Left ventricle myocardium superior (tissue), 1 donor: Measurements from ENCODE around the gene LSM3. TPM values are rescaled to one million over a fixed set of nuclear protein-coding genes. Genes with fewer than 3 reads are reported as not detected.
"Not testable (repeated sequence)": the region's sequence is repeated elsewhere in the genome, so short reads cannot be mapped to it uniquely, and the experiment has no call there.

Experiments
- ATAC-seq: fragments of 200-7000 bp; cut with Tn5 transposase; one replicate; pipeline ENCODE4 v1.9.1; 2020; ENCODE audit warnings: mild to moderate bottlenecking, moderate library complexity
- DNase-seq: peaks from one replicate; pipeline ENCODE4 v3.0.0-alpha.2; 2020
- intact Hi-C: fragments of 100-400 bp; cut with micrococcal nuclease; formaldehyde crosslinking; loops from one replicate; pipeline ENCODE4 v1.11.0; 2022
- total RNA-seq: library from RNA; stranded (reverse); fragmentation: NEBNext Ultra II Directional; extraction: Animal tissue kit (Norgen Biotek cat#: 25700); gene quantifications from one replicate; pipeline ENCODE4 v1.2.1, GENCODE V29; 2021
- donor health status: DM: no; HTN: yes; CAD: no; lungs with severe emphysema.

LSM3 gene
- total RNA-seq, 1 donor from 2014 or later, result 15.7 TPM

DNA sequence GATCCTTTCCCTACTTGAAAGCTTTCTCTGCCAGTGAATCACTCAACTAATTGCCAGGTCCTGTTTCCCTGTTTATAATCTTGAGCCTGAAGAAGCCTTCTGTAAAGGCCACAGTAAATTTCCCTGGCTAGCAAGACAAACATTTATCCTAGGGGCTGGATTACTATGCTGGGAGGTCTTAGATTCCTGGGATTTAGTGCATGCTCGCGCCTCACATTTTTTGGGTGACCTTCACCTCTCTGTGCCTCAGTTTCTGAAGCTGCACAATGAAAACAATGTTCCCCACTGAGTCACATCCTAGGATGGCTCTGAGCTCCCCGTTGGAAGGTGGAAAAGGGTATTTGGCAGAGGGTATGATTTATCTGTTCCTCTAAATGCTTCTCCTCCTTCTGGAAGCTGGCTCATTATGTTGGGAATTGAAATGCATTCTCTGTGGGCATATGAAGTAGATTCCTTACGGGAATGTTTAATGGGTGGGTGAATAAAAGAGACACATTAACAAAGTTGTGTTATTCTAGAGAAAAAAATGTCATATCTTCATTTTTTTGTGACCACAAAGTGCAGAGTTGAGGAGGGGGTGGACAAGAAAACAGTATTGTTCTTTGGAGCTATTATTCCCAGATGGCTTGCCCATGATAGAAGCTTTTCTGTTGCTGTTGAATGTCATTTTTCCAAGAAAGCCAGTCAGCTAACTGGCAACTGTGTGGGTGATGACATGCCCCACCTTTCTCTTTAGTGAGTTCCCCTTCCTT, 32.4 kb downstream of the LSM3 start:
- no peak for ATAC-seq
- no peak for DNase-seq
- intact Hi-C loops, result no loop called here

DNA sequence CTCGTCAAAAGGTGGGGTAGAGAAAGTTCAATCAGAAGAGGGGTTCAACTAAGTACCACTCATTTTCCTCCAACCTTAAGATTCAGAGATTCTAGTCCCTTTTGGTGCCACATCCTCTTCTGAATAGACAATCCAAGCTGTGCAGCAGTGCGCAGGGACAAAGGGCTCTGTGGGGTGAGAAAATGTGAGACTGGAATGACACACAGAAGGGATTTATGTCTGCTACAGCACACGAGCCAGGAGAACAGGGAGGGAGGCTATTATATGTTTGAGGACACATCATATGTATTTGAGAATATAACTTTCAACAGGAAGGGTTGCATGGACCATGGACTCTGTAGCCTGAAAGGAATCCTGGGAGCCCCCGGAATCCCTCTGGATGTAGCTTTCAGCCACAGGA, 33.0 kb downstream of the LSM3 start:
- intact Hi-C loops, result no loop called here
- ATAC-seq (no peak), DNase-seq (no peak)

DNA sequence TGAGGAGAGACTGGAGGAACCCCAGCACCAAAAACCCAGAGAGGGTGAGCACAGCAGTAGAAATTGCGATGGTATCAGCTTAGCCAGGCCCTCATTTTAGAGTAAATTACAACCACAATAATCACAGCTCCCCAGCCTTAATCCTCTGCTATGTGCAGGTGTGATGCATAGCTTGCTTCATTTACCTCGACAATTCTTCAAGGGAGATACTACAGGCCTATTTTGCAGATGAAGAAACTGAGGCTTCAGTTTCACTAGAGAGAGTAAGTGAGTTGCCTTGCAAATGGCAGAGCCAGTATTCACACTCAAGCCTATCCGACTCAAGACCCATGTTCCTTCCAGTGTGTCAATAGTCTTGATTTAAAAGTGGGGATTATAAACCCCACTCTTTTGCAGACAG, 33.4 kb downstream of the LSM3 start:
- DNase-seq, result no peak
- ATAC-seq, result no peak
- intact Hi-C loops, result no loop called here

DNA sequence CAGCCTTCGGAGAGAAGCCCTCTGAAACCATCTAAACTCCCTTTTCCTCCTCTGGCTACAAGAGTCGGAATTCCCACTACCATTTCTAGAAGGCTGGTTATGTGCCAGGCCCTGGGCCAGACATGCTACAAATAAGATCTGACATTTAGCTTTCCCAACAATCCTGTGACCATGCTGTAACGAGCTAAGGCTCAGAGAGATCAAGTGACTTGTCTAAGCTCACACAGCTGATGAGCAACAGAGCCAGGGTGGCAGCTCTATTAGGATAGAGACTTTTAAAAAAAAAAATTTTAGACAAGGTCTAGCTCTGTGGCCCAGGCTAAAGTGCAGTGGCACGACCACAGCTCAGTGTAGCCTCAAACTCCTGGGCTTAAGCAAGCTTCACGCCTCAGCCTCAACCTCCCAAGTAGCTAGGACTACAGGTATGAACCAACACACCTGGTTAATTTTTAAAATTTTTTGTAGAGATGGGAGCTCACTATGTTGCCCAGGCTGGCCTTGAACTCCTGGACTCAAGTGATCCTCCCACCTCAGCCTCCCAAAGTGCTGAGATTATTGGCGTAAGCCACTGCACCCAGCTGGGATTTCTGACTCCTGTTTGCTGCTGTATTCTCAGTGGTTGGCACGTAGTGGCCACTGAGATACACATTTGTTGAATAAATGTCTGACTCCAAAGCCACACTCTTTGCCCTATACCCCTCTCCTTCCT, 34.6 kb downstream of the LSM3 start:
- no peak for ATAC-seq
- intact Hi-C loops, result no loop called here
- no peak for DNase-seq

DNA sequence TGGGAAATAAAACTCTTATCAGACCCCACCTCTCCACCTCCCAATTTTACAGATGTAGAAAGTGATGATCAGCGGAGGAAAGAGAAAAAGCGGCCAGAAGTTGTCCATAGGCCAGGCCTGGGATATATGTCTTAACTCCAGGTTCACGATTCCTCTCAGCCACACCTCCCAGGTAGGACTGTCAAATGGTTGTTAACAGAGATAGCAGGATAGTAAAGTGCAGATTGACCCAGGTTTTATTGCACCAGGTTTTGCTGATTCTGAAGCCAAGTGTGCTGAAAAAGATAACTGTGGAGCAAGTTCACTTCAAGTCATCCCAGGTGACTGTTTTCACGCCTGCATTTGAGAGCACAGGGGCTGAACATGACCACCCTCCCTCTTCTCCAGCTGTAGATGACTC, 36.1 kb downstream of the LSM3 start:
- DNase-seq (no peak), ATAC-seq (no peak)
- intact Hi-C loops, result no loop called here

DNA sequence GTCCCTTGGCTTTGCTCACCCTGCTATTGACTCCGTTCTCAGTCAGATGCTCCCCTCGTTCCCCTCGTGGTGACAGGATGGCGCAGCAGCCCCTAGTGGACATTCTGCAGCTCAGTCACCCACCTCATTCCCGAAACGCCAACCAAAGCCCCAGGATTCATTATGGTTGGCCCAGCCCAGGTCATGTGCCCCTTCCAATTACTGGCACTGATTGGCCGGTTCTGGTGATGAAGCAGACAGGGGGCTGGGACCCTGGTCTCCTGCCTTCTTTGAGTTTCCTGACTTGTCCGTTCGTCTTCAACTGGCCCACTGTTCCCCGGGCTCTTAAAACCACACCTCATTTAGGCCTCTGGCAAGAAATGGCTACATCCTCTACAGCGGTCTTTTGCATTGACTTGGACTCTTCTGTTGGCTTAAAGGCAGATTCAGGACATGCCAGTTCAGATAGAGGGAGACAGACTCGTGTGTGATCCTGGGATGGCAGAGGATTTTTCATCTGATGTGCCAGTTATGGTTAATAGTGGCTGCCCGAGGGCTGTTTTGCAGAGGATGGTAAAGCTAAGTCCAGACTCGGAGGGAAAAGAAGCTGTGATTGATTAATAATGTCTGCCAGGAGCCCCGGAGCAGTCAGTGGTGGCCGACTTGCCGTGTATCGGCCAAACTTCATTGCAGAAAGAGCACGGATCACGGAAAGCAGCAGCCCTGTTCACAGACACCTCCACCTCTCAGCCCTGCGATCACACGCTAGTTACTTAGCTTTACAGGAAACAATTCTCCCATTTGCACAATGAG, 37.8 kb downstream of the LSM3 start:
- peak; percentile 35 for DNase-seq
- ATAC-seq, result peak; percentile 95
- intact Hi-C loops, result no loop called here

DNA sequence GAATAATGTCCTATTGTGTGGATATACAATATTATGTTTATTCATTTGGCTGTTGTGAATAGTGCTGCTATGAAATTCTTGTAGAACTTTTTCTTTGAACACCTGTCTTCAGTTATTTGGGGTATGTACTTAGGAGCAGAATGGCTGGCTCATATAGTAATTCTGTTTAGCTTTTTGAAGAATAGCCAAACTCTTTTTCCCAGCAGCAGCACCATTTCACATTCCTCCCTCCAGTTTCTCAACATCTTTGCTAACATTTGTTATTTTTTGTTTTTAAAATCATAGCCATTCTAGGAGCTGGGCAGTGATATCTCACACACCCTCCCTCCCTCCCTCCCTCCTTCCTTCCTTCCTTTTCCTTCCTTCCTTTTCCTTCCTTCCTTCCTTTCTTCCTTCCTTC, 39.7 kb downstream of the LSM3 start:
- no peak for DNase-seq
- intact Hi-C loops, result no loop called here
- no peak for ATAC-seq

DNA sequence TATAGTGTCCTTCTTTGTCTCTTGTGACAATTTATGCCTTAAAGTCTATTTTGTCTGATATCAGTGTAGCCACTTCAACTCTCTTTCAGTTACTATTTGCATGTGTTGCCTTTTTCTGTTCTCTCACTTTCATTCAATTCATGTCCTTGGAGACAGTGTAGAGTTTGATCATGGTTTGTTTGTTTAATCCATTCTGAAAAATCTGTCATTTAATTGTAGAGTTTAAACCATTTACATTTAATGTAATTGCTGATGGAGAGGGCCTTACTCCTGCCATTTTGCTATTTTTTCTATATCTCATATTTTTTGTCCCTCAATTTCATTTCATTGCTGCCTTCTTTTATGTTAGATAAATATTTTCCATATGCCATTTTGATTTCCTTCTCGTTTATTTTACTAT, 42.3 kb downstream of the LSM3 start:
- DNase-seq, result no peak
- intact Hi-C loops, result no loop called here
- no peak for ATAC-seq

DNA sequence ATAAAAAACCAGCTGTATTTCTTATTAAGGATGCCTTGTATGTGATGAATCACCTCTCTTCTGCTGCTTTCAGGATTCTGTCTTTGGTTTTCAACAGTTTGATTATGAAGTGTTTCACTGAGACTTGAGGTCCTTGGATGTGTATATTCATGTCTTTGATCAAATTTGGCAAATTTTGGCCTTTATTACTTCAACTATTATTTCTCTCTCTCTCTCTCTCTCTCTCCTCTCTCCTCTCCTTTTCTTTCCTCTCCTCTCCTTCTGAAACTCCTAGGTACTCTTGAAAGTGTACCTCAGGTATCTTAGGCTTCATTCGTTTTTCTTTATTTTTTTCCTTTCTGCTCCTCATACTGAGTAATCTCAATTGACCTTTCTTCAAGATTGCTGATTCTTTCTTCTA, 43.3 kb downstream of the LSM3 start:
- no peak for DNase-seq
- intact Hi-C loops, result no loop called here
- ATAC-seq, result no peak

DNA sequence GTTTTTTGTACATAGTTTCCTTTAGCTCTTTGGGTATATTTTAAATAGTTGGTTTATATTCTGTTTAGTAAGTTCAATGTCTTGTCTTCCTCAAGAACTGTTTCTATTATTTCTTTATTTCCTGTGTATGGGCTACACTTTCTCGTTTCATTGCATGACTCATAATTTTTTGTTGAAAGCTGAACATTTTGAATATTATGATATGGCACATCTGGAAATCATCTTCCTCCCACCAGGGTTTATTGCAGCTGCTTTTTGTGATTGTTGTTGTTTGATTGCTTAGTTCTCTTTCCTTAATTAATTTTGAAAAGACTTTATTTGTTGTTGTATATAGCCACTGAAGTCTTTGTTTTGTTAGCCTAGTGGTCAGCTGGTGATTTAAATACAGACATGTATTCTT, 43.8 kb downstream of the LSM3 start:
- intact Hi-C loops, result no loop called here
- ATAC-seq (peak; percentile 67), DNase-seq (no peak)

DNA sequence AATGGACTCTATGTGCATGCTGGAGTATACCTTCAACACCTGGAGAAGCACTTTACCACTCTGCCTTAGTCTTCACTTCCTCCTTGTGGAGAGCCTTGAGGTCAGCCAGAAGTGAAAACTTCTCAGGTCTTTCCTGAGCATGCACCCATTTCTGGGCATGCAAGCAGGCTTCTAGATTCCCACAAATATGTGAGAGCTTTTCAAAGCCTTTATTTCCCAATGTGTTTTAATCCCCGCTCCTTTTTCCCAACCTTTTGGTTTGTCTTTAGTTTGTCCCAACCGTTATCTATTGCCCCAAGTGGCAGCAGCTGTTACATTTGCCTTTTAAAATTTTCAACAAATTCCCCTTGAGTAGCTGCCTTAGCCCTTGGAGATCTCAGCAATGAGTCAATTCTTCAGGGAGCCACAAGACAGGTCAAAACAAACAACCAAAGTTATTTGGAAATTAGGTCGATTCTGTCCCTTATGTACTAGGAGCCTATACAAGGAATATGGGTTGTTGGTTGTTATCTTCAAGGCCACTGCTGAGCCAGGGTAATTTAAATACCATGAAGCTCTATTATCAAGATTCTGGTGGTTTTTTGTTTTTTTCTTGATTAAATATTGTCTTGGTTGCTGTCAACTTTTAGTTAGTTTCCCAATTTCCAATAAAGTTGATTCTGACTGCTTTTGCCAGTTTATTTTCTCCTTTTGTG, 44.4 kb downstream of the LSM3 start:
- intact Hi-C loops, result no loop called here
- DNase-seq, result no peak
- ATAC-seq, result peak; percentile 80

DNA sequence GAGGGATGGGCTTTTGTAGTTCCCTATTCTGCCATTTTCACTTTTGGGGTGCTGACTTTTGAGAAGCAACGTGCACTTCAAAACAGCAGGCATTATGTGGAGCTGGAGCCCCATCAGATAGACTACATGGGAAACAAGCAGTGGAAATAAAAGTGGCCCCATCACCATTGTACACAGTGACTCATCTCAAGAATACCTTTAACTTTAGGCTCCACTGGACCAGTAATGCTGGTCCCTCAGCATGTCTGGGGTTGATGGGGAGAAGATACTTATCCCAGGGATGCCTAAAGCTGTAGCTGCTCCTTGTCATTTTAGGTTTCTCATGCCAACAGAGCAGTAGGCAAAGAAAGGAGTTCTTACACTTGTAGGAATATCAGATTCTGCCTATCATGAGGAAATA, 45.0 kb downstream of the LSM3 start:
- DNase-seq (no peak), ATAC-seq (peak; percentile 12)
- intact Hi-C loops, result no loop called here

DNA sequence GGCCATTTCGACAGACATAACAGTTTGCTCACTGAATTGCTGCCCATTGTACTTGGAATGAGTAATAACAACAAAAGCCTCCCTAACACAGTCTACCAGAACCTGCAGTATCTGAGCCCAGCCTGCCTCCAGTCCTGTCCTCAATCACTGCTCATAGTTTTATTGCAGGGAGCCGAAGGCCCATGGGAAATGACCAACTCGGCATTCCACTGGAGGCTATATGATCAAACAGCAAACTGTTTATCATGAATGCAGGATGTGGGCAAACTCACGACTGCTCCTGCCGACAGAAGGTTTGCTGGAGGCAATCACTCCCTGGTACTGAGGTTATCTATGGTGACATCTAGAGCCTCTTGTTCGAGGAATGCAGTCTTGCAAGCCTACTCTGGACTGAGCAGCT, 46.3 kb downstream of the LSM3 start:
- DNase-seq, result no peak
- intact Hi-C loops, result no loop called here
- ATAC-seq, result peak; percentile 45

DNA sequence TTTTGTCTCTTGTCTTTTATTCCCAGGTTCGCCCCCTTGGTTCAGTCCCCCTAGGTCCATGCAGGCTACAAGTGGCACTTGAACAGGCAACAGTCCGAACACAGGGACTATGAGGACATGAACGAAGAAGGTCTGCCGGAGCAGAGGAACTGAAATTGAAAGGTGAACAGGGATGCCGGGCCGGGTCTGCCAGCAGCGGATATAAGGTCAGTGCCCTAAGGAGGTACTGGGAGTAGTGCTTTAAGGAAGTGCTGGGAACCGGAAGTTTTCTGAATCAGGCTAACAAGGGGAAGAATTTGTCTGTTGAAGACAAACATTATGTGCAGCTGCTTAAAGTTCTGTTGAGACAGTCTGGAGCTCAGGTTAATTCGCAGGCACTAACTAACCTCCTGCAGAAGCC, 46.8 kb downstream of the LSM3 start:
- ATAC-seq (peak; percentile 21), DNase-seq (no peak)
- intact Hi-C loops, result no loop called here

DNA sequence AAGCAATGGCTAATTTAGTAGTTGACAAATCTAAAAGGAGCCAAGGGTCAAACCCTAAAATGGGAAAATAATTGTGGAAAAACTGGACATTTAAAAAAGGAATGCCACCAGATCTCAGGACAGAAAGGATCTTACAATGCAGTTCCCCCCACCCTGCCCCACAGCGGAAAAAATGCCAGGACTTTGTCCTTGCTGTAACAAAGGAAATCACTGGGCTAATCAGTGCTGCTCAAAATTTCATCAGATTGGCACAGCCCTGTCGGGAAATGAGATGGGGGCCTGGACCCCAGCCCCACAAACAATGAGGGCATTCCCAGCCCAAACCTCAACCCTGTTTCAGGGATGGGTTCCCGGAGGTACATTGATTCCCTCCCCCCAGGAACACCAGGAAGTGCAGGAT, 47.7 kb downstream of the LSM3 start:
- ATAC-seq, DNase-seq, intact Hi-C loops: not testable (repeated sequence)

DNA sequence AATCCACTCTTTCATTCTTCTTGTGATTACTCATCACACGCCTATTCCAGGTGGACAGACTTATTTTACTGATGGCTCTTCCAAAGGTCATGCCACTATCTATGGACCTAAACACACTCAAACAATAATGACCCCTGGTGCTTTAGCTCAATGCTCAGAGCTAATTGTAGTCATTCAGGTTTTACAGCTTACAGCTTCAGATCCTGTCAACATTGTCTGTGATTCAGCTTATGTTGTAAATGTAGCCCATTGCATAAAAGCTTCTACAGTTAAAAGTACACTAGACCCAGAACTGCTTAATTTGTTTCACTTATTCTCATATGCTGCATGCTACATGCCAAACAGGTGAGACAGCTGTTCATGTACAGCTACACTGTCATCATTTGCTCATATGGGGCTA, 49.2 kb downstream of the LSM3 start:
- intact Hi-C loops, result no loop called here
- ATAC-seq (no peak), DNase-seq (no peak)

DNA sequence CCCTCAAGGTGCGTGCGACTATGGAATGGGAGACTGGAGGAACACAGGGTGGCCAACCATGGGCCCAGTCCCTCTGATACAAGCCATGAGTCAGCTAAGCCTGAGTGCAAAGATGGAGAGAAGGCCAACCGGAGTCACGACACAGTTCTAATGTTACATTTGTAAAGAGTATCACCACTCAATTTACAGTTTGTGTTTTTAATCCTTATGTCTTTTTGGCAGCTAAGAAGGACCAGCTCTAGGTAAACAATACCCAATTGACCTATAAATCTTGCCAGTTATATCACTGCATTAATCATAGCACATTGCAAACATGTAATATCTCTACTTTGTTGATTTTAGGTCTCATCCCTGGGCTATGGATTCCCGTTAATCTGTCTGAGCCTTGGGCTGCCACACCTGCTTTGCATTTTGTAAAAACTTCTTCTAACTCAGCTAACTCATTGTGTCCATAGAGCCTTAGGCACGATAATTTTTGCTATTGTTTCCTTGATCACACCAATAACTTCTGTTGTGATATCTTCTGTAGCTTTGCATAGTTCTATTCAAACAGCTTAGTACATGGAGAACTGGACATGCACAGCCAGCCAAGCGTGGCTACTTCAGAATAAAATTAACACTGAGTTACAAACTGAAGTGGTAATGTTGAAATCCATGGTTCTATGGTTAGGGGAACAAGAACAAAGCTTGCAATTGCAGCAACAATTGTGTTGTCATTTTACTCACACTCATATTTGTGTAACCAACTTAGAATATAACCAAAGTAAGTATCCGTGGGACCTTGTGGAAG, 50.3 kb downstream of the LSM3 start:
- intact Hi-C loops, result no loop called here
- ATAC-seq (no peak), DNase-seq (no peak)

DNA sequence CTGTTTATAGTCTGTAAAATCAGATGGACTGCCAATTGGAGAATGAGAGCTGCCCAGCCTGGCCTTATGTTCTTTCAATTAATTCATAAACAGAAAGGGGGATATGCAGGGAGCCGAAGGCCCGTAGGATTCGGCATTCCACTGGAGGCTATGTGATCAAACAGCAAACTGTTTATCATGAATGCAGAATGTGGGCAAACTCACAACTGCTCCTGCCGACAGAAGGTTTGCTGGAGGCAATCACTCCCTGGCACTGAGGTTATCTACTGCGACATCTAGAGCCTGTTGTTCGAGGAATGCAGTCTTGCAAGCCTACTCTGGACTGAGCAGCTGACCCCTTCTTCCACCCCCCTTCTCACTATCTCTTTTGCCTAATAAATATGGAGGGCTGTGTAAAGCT, 51.1 kb downstream of the LSM3 start:
- intact Hi-C loops, DNase-seq, ATAC-seq: not testable (repeated sequence)

DNA sequence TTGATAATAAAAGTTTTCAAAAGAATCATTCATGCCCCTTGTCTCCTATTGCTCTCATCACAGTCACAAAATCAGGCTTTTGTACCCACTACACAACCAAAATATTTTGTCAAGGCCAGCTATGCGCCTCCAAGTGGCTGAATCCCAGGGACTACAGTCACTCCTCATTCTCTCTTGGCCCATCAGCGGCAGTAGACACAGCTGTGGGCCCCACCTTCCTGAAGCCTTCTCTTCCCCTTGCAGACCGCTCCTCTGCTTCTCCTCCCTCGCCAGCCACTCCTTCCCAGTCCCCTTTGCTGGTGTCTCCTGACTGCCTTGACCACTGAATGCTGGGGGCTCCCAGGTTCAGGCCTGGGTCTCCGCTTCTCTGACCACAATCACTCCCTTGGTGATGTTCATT, 52.1 kb downstream of the LSM3 start:
- ATAC-seq, result no peak
- intact Hi-C loops, result no loop called here
- DNase-seq, result no peak
